ENCODE data around the gene UBLCP1. TPM values are rescaled to one million over a fixed set of nuclear protein-coding genes. Genes with fewer than 3 reads are reported as not detected.
"Not testable (repeated sequence)": the region's sequence is repeated elsewhere in the genome, so short reads cannot be mapped to it uniquely, and the experiment has no call there.

The UBLCP1 gene
- total and polyA plus RNA-seq, 4 donors = 6.1 to 9.5 (median 7.6) TPM

DNA sequence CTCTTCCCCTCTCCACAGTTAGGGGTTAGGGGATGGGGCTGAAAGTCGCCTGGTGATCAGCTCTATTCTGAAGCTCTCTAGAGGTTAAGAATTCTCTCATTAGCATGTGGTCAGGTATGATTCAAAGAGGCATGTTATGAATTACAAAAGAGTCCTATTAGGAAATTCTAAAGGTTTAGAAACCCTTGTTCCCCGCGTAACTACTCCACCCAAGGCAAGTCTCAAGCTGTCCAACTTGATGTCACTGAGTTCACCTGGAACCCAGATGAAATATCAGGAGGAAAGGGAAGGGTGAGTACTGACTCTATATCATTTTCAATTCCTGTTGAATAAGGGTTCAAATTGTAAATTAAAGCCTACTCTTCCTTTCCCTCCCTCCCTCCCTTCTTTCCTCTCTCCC is 35.6 kb upstream of the UBLCP1 start:
- 88% methylated on average over 3 of the region's 3 CpGs for WGBS
- no peak overlapping the region for H3K27ac ChIP-seq (ENCODE audit: low read depth in 1 of 2, low read length in 2 of 2)
- H3K4me3 ChIP-seq (ENCODE audit: low read depth in 1 of 3, low read length in 3 of 3) = no peak overlapping the region
- DNase-seq (ENCODE audit: low spot score) = no peak
- no peaks in the 10 kb centered on the region for H3K9me3 ChIP-seq (ENCODE audit: control insufficient read depth in 4 of 4, low read length in 3 of 4)
- H3K36me3 ChIP-seq (ENCODE audit: control insufficient read depth in 4 of 4, insufficient read depth in 3 of 4, low read depth in 1 of 4, low read length in 3 of 4) = no peaks in the 10 kb centered on the region
- H3K27me3 ChIP-seq (ENCODE audit: control insufficient read depth in 4 of 4, insufficient read depth in 4 of 4, low read length in 3 of 4) = no peaks in the 10 kb centered on the region
- H3K9ac ChIP-seq (ENCODE audit: low read depth in 1 of 2, low read length in 2 of 2) = no peak overlapping the region
- TF ChIP-seq RAD21 (IDR thresholded peaks at IDR 0.05) (no peak), TAF1 (conservative IDR thresholded peaks at IDR 0.05) (no peak), FOXA2 (IDR thresholded peaks at IDR 0.05) (no peak), HNF4A (conservative IDR thresholded peaks at IDR 0.05) (no peak), RXRA (IDR thresholded peaks at IDR 0.05) (no peak), HNF4G (IDR thresholded peaks at IDR 0.05) (no peak), JUND (IDR thresholded peaks at IDR 0.05) (no peak), EGR1 (IDR thresholded peaks at IDR 0.05; ENCODE audit: low read depth in 2 of 2) (no peak), GABPA (IDR thresholded peaks at IDR 0.05 in 1 of 2, conservative IDR thresholded peaks at IDR 0.05 in 1 of 2) (no peak)
- TF ChIP-seq, protein P1, sequence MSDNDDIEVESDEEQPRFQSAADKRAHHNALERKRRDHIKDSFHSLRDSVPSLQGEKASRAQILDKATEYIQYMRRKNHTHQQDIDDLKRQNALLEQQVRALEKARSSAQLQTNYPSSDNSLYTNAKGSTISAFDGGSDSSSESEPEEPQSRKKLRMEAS (IDR thresholded peaks at IDR 0.05) = no peak
- TF ChIP-seq, protein P2, sequence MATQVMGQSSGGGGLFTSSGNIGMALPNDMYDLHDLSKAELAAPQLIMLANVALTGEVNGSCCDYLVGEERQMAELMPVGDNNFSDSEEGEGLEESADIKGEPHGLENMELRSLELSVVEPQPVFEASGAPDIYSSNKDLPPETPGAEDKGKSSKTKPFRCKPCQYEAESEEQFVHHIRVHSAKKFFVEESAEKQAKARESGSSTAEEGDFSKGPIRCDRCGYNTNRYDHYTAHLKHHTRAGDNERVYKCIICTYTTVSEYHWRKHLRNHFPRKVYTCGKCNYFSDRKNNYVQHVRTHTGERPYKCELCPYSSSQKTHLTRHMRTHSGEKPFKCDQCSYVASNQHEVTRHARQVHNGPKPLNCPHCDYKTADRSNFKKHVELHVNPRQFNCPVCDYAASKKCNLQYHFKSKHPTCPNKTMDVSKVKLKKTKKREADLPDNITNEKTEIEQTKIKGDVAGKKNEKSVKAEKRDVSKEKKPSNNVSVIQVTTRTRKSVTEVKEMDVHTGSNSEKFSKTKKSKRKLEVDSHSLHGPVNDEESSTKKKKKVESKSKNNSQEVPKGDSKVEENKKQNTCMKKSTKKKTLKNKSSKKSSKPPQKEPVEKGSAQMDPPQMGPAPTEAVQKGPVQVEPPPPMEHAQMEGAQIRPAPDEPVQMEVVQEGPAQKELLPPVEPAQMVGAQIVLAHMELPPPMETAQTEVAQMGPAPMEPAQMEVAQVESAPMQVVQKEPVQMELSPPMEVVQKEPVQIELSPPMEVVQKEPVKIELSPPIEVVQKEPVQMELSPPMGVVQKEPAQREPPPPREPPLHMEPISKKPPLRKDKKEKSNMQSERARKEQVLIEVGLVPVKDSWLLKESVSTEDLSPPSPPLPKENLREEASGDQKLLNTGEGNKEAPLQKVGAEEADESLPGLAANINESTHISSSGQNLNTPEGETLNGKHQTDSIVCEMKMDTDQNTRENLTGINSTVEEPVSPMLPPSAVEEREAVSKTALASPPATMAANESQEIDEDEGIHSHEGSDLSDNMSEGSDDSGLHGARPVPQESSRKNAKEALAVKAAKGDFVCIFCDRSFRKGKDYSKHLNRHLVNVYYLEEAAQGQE (IDR thresholded peaks at IDR 0.05) = no peak
- no peaks in the 10 kb centered on the region for H3K4me1 ChIP-seq (ENCODE audit: control insufficient read depth in 4 of 4, insufficient read depth in 4 of 4, low read length in 3 of 4)

DNA sequence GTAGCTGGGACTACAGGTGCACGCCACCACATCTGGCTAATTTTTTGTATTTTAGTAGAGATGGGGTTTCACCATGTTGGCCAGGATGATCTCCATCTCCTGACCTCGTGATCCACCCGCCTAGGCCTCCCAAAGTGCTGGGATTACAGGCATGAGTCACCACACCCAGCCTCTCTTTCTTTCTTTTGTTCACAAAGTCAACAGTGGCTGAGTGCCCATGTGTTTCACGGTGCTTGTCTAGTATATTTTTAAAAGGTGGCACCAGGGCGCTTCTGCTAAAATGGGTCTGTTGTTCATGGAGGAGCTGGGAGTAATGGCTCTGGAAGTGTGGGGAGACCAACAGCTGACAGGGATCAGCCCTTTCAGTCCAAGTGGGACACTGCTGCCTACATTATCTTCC is 35.0 kb upstream of the UBLCP1 start:
- H3K9ac ChIP-seq (ENCODE audit: low read depth in 1 of 2, low read length in 2 of 2); H3K36me3 ChIP-seq (ENCODE audit: control insufficient read depth in 4 of 4, insufficient read depth in 3 of 4, low read depth in 1 of 4, low read length in 3 of 4); H3K4me1 ChIP-seq (ENCODE audit: control insufficient read depth in 4 of 4, insufficient read depth in 4 of 4, low read length in 3 of 4); H3K4me3 ChIP-seq (ENCODE audit: low read depth in 1 of 3, low read length in 3 of 3); H3K9me3 ChIP-seq (ENCODE audit: control insufficient read depth in 4 of 4, low read length in 3 of 4); H3K27me3 ChIP-seq (ENCODE audit: control insufficient read depth in 4 of 4, insufficient read depth in 4 of 4, low read length in 3 of 4); DNase-seq (ENCODE audit: low spot score); H3K27ac ChIP-seq (ENCODE audit: low read depth in 1 of 2, low read length in 2 of 2): not testable (repeated sequence)
- 86% methylated on average over 5 of the region's 5 CpGs for WGBS

DNA sequence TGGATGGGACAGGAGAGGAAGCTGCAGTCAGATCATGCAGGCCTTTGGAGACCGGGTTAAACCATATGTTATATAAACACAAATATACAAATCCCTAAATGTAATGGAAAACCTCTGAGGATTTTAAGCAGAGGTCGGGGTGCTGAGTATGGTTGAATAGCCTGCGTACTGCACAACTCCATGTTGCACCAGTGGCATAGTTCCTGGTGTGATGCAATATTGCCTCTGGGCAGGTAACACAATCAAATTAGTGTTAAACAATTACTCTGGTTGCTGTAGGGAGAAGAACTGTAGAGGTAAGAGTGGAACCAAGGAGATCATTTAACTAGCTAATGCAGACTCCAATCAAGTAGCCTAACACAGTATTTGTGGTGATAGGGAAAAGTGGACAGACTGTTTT is 32.4 kb upstream of the UBLCP1 start:
- 67% methylated on average over 3 of the region's 3 CpGs for WGBS
- Histone ChIP-seq H3K36me3 (ENCODE audit: control insufficient read depth in 4 of 4, insufficient read depth in 3 of 4, low read depth in 1 of 4, low read length in 3 of 4) (no peaks in the 10 kb centered on the region), H3K27me3 (ENCODE audit: control insufficient read depth in 4 of 4, insufficient read depth in 4 of 4, low read length in 3 of 4) (no peaks in the 10 kb centered on the region), H3K27ac (ENCODE audit: low read depth in 1 of 2, low read length in 2 of 2) (no peak overlapping the region), H3K9ac (ENCODE audit: low read depth in 1 of 2, low read length in 2 of 2) (no peak overlapping the region), H3K9me3 (ENCODE audit: control insufficient read depth in 4 of 4, low read length in 3 of 4) (no peaks in the 10 kb centered on the region), H3K4me3 (ENCODE audit: low read depth in 1 of 3, low read length in 3 of 3) (no peak overlapping the region), H3K4me1 (ENCODE audit: control insufficient read depth in 4 of 4, insufficient read depth in 4 of 4, low read length in 3 of 4) (no peaks in the 10 kb centered on the region)
- TF ChIP-seq, protein P1 (IDR thresholded peaks at IDR 0.05) = no peak
- TF ChIP-seq RAD21 (IDR thresholded peaks at IDR 0.05) (no peak), FOXA1 (IDR thresholded peaks at IDR 0.05) (no peak), HNF4G (IDR thresholded peaks at IDR 0.05) (no peak), RXRA (IDR thresholded peaks at IDR 0.05) (no peak), YY1 (IDR thresholded peaks at IDR 0.05) (no peak), FOXA2 (IDR thresholded peaks at IDR 0.05) (no peak)
- TF ChIP-seq, protein P2 (IDR thresholded peaks at IDR 0.05) = no peak
- no peak for DNase-seq (ENCODE audit: low spot score)
